Cardiac muscle cell (in vitro differentiated cells and primary cell): ENCODE data around the gene ZGPAT. TPM values are rescaled to one million over a fixed set of nuclear protein-coding genes. Genes with fewer than 3 reads are reported as not detected.

Experiments used
- DNase-seq, 2 donors: peaks; one replicate each; pipeline versions ENCODE4 v3.0.0 to v3.0.0-alpha.2; 2010 to 2017; ENCODE audit warnings: low read depth in 1 of 2, low spot score in 1 of 2
- H3K27ac ChIP-seq: fragments of 200-600 bp; sonication (generic); 2 replicates; pipeline ENCODE4 v1.5.1; 2016
- H3K27me3 ChIP-seq: fragments of 200-600 bp; sonication (generic); 2 replicates; pipeline ENCODE4 v1.6.0; 2016; ENCODE audit warnings: control low read depth
- H3K36me3 ChIP-seq: fragments of 200-600 bp; sonication (generic); 2 replicates; pipeline ENCODE4 v1.5.1; 2016; ENCODE audit warnings: control low read depth
- H3K4me1 ChIP-seq: fragments of 200-600 bp; sonication (generic); 2 replicates; pipeline ENCODE4 v1.8.1; 2017; ENCODE audit warnings: low read depth, mild to moderate bottlenecking, mixed run types
- H3K4me3 ChIP-seq: fragments of 200-600 bp; sonication (generic); 2 replicates; pipeline ENCODE4 v1.5.1; 2016; ENCODE audit warnings: mild to moderate bottlenecking
- H3K9me3 ChIP-seq: fragments of 200-600 bp; sonication (generic); 2 replicates; pipeline ENCODE4 v1.5.1; 2017; ENCODE audit warnings: low read depth, mild to moderate bottlenecking, control low read depth
- polyA plus RNA-seq: library from polyadenylated mRNA; unstranded; fragments of >200 nt; fragmentation: Nextera tagmentation; extraction: Ambion mirVana; gene quantifications from 2 replicates; pipeline ENCODE4 v1.2.1, GENCODE V29; 2016
- total RNA-seq: library from RNA; depleted of rRNA; stranded (reverse); fragments of >200 nt; gene quantifications from 2 replicates; pipeline ENCODE4 v1.2.3, GENCODE V29; 2016
- TF ChIP-seq, protein P1 (sequence below): IDR thresholded peaks from 2 replicates; pipeline ENCODE4 v1.5.1; 2012; ENCODE audit warnings: low read depth, mild to moderate bottlenecking, low read length

ZGPAT gene
- total and polyA plus RNA-seq, 2 experiments from 2014 or later: 36.3 to 37.5 TPM

GRCh38 chr20:63737945-63738686 is 30.3 kb downstream of the ZGPAT start:
- DNase-seq: no peak
- Histone ChIP-seq H3K27me3 (no peaks in the 10 kb centered on the region), H3K27ac (peak overlapping the region; percentile 74), H3K4me1 (peaks cover 19% of the 10 kb centered on the region), H3K36me3 (peaks cover 15% of the 10 kb centered on the region), H3K9me3 (no peaks in the 10 kb centered on the region), H3K4me3 (peak overlapping the region; percentile 35)
- TF ChIP-seq, protein P1, sequence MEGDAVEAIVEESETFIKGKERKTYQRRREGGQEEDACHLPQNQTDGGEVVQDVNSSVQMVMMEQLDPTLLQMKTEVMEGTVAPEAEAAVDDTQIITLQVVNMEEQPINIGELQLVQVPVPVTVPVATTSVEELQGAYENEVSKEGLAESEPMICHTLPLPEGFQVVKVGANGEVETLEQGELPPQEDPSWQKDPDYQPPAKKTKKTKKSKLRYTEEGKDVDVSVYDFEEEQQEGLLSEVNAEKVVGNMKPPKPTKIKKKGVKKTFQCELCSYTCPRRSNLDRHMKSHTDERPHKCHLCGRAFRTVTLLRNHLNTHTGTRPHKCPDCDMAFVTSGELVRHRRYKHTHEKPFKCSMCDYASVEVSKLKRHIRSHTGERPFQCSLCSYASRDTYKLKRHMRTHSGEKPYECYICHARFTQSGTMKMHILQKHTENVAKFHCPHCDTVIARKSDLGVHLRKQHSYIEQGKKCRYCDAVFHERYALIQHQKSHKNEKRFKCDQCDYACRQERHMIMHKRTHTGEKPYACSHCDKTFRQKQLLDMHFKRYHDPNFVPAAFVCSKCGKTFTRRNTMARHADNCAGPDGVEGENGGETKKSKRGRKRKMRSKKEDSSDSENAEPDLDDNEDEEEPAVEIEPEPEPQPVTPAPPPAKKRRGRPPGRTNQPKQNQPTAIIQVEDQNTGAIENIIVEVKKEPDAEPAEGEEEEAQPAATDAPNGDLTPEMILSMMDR: no peak

DNA sequence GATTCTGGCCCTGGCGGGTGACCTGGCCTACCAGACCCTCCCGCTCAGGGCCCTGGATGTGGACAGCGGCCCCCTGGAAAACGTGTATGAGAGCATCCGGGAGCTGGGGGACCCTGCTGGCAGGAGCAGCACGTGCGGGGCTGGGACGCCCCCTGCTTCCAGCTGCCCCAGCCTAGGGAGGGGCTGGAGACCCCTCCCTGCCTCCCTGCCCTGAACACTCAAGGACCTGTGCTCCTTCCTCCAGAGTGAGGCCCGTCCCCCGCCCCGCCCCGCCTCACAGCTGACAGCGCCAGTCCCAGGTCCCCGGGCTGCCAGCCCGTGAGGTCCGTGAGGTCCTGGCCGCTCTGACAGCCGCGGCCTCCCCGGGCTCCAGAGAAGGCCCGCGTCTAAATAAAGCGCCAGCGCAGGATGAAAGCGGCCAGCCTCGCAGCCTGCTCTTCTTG is 30.9 kb downstream of the ZGPAT start:
- TF ChIP-seq, protein P1: no peak
- Histone ChIP-seq H3K4me1 (peaks cover 19% of the 10 kb centered on the region), H3K27me3 (no peaks in the 10 kb centered on the region), H3K27ac (peak overlapping the region; percentile 74), H3K4me3 (peak overlapping the region; percentile 35), H3K9me3 (no peaks in the 10 kb centered on the region), H3K36me3 (peaks cover 21% of the 10 kb centered on the region)
- peak; percentile 29 to 87 for DNase-seq

- H3K4me3 ChIP-seq: peak within 1 kb of the TSS; percentile 67
- H3K36me3 ChIP-seq: peaks cover 28% of the 10 kb centered on the region
- no peaks in the 10 kb centered on the region for H3K9me3 ChIP-seq
- DNase-seq: peak; percentile 83 to 92
- TF ChIP-seq, protein P1: no peak
- H3K27me3 ChIP-seq: no peaks in the 10 kb centered on the region
- H3K27ac ChIP-seq: peak within 1 kb of the TSS; percentile 74
- H3K4me1 ChIP-seq: peaks cover 19% of the 10 kb centered on the region
These were observed 31.6 kb downstream of the ZGPAT start, which contains the start of gene SLC2A4RG for GRCh38 chr20:63739130-63740069. SLC2A4RG (plus strand) TSS chr20:63739776; CDS start chr20:63739913, 137 bp downstream.

GRCh38 chr20:63740070-63740626 is 32.3 kb downstream of the ZGPAT start:
- H3K4me1 ChIP-seq: peaks cover 19% of the 10 kb centered on the region
- peaks cover 26% of the 10 kb centered on the region for H3K36me3 ChIP-seq
- TF ChIP-seq, protein P1: no peak
- H3K9me3 ChIP-seq: no peaks in the 10 kb centered on the region
- peak overlapping the region; percentile 67 for H3K4me3 ChIP-seq
- H3K27me3 ChIP-seq: no peaks in the 10 kb centered on the region
- peak; percentile 46 to 64 for DNase-seq
- H3K27ac ChIP-seq: peak overlapping the region; percentile 64

DNA sequence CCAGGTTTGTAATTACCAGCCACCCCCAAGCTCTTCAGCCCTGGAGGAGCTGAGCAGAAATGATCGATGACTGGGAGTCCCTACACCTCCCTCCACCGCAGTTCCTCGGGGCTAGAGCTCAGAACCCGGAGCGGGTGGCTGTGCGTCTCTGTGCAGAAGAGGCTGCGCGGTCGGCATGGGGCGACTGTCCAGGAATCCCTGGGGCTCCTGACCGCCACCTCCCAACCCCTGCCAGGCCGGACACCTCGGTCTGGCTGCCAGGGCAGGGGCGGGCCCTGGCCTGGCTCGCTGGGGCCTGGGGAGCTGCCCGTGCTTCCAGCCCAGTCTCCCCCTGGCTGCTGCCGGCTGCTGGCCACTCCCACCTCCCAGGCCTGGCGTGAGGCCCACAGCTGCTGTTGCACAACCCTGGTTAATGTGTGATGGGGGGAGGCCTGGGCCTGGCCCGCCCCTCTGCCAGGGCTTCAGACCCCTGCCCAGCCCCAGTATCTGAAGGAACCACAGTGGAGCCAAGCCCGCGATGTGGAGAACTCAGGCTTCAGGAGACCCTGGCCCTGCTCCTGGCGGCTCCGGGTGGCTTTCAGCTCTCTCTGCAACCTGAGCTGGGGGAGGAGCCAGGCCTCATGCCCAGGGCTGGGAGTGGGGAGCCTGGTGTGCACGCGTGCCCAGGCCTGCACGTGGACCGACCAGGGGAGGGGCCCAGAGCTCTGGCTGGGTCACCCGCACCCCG is 33.0 kb downstream of the ZGPAT start:
- peak overlapping the region; percentile 67 for H3K4me3 ChIP-seq
- TF ChIP-seq, protein P1: peak; percentile 11
- H3K4me1 ChIP-seq: peaks cover 19% of the 10 kb centered on the region
- H3K27ac ChIP-seq: peak overlapping the region; percentile 64
- peak; percentile 84 to 94 for DNase-seq
- H3K9me3 ChIP-seq: no peaks in the 10 kb centered on the region
- peaks cover 29% of the 10 kb centered on the region for H3K36me3 ChIP-seq
- no peaks in the 10 kb centered on the region for H3K27me3 ChIP-seq
